Measurements from ENCODE around the gene SERPINA5.

- no peak for TF ChIP-seq CTCF (IDR thresholded peaks at IDR 0.05)
- no peak for TF ChIP-seq NPAS2 (CRISPR knock-in tag; IDR thresholded peaks at IDR 0.05; ENCODE audit: borderline replicate concordance)
Observed at GRCh38 chr14:94612174-94612573, 30.9 kb downstream of the SERPINA5 start, which contains the start of gene SERPINA3.

All from A549 (cell line).